ENCODE measurements around the gene MAST1.
"Not testable (repeated sequence)": the region's sequence is repeated elsewhere in the genome, so short reads cannot be mapped to it uniquely, and the experiment has no call there.

The MAST1 gene

DNA sequence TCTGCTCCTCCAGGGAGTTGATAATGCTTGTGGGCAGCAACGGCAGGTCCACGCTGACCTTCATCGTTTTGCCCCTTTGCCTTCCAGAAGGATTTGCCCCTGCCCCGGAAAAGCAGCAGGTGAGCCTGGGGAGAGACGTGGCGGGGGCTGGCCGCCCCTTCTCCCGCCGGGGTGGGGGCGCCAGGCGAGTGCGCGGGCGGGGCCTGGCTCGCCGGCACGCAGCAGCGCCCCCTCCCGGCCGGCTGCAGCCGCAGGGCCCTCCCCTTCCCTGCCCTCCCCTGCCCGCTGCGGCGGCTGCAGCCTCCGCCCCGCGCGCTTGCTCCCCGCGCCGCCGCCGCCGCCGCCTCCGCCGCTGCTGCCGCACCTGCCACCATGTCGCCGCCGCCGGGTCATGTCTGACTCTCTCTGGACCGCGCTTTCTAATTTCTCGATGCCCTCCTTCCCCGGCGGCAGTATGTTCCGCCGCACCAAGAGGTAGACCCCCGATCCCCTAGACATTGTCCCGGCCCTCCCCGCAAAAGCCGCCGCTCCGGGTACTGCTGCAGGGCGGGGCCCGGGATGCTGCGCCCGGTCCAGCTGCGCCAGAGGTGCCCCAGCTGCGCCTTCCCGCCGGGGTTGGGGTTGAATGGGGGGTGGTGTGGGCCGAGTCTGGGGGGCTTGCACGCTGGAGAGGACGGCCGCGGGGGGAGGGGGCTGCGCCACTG, at the start of gene MAST1:
Gene MAST1, plus strand, starts transcription at position 334 of the 704 bp plus-strand sequence. Its CDS starts 58 bp downstream, at position 392.
- peak; percentile 14 for DNase-seq

DNA sequence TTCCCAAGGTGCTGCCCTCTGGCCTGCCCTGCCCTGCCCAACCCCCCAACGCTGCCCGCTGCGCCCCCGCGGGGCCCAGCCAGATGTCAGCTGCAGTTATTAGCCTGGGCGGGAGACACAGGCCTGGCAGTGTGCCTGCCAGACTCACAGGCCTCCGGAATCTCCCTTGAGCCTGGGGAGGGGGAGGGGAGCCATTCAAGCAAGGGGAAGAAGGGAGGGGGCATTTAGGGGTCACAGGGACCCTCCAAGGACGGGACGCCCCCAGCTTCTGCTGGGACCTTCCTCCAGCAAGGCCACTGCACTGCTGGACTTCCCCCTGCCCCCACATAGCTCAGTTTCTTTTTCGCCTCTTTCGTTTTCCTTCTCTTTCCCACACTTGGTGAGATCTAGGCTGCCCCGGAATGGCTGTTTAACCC, 49.6 kb upstream of the MAST1 start:
- DNase-seq, result no peak

DNA sequence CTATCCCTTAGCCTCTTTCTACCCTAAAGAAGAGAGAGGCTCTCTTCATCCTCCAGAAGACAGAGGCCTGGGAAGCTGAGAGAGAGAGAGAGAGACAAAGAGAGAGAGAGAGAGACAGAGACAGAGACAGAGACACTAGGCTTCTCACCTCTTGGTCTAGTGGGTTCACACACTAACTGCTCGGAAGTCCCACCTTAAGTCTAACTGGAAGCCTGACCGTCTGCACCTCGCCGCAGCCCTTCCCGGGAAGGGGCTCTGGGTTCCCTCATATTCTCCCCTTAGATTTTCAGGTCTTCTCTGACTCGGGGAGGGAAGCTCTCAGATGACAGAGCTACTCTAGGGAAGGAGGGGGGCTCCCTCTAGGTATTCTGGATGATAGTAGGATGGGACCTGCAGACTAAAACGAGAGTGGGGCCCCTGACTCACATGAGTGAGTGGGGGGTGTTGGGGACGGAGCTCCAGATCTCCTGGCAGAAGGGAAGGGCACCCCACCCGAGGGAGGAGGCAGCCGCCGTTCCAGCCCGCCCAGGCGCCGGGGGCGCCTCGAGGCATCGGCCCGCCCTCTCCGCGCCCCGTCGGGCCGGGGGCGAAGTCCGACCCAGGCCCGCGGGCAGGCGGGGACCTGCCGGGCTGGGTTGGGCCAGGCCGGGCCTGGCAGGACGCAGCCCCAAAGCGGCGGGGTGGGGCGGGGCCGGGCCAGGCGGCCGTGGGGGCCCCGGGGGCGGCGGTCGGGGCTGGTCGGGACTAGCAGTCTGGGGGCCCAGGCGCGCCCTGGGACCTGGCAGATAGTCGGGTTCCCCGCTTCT, 49.0 kb upstream of the MAST1 start:
- no peak for DNase-seq

DNA sequence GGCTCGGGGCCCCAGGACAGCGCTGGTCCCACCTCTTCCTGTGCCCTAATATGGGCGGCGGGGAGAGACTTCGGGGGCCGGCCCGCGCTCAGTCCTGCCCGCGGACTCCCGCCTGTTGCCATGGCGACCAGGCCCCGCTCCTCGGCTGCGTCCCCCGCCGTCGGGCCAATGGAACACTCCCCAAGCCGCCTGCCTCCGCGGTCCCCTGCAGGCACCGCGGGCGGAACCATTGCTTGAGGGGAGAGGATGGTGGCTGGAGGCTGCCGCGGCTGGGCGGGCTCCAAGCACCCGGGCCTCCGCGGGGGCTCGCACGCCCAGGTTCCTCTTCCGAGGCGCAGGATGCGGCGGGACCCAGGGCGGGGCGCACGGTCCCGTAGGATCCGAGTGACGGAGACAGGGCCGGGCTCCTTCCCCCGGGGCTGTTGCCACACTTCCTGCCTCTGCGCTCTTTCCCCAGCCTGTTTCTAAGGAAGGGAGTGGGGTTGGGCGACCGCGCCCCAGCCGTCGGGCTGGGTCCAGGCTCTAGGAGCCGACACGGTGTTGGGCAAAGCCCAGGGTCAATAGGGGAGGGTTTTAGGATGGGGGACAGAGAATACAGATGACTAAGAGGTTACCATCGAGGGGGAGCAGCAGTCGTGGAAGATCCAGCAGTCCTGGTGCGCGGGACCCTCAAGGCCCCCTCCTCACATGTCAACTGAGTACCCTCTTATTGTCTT, 48.3 kb upstream of the MAST1 start:
- no peak for DNase-seq

DNA sequence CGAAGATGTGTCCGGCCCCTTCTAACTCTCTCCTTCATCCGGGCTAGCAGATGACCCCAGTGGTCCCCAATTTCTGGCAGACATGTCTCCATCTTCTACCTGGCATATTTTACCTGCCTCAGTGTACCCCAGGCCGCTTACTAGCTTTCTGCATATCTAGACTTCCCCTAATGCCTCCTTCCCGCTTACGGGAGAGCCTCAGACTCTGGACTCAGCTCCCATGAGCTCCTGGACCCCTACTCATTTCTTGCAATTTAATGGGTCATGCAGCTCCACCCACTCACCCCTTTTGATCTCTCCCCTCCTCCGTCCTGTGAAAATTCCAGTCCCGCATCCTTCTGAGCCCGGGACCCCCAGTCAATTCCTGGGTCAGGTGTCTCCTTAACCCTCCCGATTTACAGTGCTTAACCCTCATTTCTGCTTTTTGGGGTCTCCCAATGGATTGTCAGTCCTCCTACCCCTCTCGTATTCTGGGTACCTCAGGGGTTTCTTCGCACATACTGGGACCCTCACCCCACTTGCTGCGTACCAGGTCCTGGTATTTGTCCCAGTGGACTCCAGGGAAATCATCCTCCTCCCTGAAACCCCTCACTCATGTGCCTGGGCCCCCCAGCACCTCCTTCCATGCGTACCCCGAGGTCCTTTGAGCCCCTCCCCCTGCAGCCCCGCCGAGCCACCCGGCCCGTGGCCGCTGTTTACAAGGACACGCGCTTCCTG, 47.5 kb upstream of the MAST1 start:
- no peak for DNase-seq

DNA sequence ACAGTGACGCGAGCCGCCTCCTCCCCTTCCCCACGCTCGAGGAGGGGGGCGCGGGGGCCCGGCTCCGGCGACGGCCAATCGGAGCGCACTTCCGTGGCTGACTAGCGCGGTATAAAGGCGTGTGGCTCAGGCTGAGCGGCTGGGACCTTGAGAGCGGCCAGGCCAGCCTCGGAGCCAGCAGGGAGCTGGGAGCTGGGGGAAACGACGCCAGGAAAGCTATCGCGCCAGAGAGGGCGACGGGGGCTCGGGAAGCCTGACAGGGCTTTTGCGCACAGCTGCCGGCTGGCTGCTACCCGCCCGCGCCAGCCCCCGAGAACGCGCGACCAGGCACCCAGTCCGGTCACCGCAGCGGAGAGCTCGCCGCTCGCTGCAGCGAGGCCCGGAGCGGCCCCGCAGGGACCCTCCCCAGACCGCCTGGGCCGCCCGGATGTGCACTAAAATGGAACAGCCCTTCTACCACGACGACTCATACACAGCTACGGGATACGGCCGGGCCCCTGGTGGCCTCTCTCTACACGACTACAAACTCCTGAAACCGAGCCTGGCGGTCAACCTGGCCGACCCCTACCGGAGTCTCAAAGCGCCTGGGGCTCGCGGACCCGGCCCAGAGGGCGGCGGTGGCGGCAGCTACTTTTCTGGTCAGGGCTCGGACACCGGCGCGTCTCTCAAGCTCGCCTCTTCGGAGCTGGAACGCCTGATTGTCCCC, 46.8 kb upstream of the MAST1 start, which contains the start of gene JUNB:
Gene JUNB, plus strand, starts transcription at position 142 of the 706 bp plus-strand sequence. Its CDS starts 286 bp downstream, at position 428.
- peak; percentile 92 for DNase-seq

DNA sequence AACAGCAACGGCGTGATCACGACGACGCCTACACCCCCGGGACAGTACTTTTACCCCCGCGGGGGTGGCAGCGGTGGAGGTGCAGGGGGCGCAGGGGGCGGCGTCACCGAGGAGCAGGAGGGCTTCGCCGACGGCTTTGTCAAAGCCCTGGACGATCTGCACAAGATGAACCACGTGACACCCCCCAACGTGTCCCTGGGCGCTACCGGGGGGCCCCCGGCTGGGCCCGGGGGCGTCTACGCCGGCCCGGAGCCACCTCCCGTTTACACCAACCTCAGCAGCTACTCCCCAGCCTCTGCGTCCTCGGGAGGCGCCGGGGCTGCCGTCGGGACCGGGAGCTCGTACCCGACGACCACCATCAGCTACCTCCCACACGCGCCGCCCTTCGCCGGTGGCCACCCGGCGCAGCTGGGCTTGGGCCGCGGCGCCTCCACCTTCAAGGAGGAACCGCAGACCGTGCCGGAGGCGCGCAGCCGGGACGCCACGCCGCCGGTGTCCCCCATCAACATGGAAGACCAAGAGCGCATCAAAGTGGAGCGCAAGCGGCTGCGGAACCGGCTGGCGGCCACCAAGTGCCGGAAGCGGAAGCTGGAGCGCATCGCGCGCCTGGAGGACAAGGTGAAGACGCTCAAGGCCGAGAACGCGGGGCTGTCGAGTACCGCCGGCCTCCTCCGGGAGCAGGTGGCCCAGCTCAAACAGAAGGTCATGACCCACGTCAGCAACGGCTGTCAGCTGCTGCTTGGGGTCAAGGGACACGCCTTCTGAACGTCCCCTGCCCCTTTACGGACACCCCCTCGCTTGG, 46.1 kb upstream of the MAST1 start:
- peak; percentile 54 for DNase-seq

DNA sequence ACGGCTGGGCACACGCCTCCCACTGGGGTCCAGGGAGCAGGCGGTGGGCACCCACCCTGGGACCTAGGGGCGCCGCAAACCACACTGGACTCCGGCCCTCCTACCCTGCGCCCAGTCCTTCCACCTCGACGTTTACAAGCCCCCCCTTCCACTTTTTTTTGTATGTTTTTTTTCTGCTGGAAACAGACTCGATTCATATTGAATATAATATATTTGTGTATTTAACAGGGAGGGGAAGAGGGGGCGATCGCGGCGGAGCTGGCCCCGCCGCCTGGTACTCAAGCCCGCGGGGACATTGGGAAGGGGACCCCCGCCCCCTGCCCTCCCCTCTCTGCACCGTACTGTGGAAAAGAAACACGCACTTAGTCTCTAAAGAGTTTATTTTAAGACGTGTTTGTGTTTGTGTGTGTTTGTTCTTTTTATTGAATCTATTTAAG, 45.4 kb upstream of the MAST1 start:
- DNase-seq, result no peak

DNA sequence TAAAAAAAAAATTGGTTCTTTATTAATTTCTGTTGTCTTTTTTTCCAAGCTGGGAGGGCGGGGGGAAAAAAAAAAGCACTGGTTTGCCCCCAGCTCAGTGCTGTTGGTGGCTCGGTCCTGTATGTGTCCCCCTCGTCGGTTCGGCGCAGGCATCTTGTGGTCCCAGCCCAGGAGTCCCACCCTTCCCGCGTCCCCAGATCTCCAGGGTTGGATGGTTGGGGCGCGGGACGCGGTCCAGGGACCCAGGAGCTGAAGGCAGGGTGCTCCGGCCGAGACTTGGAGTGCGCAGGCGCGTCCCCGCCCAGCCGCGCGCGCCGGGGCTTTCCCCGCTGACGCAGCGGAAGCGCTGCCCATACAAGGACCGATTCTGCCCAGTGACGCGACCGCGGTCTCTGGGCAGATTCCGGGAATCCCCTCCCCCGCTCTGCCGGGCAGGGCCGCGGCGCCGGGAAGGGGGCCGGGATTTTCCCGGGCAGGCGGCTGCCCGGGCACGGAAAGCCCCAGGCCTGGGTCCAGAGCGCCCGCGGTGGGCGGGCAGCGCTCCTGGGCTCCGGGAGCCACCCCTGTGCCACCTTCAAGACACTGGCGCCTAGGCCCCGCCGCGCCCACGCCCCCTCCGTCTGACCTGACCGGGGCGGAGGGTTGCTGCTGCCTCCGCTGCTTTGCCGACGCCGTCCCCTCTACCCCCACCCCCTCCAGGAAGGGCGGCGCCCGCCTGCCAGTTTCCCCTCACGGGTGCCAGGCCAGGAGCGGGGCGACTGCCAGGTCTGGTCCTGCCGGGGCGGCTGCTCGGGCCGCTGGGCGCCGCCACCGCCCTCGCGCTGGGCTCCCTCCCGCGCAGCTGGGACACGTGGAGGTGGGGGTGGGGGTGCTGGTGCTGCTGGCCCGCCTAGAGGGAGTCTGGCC, 44.8 kb upstream of the MAST1 start:
- peak; percentile 86 for DNase-seq

DNA sequence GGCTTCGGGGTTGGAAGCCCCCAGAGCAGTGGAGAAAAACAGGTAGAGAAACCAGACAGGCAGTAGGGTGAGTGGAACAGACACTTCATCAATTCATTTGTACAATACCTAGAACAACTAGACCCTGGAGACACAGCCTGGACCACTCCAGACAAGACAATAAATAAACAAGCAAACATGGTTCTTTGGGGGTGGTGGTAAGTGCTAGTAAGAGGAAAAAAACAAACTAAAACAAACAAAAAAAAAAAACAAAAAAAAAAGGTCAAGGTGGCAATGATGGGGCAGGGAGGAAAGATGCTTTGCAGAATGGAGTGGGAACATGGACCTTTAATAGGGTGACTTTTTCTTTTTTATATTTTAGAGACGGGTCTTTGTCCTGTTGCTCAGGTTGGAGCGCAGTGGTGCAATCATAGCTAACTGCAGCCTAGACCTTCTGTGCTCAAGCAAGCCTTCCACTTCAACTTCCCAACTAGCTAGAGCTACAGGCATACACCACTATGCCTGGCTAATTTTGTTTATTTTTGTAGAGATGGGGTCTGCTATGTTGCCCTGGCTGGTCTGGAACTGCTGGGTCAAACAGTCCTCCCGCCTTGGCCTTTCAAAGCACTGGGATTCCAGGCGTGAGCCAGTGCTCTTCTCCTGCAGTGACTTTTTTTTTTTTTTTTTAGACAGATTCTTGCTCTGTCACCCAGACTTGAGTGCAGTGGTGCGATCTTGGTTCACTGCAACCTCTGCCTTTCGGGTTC, 43.9 kb upstream of the MAST1 start:
- no peak for DNase-seq

DNA sequence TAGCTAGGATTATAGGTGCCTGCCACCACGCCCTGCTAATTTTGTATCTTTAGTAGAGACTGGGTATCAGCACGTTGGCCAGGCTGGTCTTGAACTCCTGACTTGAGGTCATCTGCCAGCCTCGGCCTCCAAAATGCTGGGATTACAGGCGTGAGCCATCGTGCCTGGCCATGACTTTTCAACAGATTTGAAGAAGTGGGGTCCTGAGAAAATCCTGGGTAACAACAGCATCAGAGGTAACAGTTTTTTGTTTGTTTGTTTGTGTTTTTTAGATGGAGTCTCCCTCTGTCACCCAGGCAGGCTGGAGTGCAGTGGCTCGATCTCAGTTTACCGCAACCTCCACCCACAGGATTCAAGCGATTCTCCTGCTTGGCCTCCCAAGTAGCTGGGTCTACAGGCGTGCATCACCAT, 43.3 kb upstream of the MAST1 start:
- no peak for DNase-seq

DNA sequence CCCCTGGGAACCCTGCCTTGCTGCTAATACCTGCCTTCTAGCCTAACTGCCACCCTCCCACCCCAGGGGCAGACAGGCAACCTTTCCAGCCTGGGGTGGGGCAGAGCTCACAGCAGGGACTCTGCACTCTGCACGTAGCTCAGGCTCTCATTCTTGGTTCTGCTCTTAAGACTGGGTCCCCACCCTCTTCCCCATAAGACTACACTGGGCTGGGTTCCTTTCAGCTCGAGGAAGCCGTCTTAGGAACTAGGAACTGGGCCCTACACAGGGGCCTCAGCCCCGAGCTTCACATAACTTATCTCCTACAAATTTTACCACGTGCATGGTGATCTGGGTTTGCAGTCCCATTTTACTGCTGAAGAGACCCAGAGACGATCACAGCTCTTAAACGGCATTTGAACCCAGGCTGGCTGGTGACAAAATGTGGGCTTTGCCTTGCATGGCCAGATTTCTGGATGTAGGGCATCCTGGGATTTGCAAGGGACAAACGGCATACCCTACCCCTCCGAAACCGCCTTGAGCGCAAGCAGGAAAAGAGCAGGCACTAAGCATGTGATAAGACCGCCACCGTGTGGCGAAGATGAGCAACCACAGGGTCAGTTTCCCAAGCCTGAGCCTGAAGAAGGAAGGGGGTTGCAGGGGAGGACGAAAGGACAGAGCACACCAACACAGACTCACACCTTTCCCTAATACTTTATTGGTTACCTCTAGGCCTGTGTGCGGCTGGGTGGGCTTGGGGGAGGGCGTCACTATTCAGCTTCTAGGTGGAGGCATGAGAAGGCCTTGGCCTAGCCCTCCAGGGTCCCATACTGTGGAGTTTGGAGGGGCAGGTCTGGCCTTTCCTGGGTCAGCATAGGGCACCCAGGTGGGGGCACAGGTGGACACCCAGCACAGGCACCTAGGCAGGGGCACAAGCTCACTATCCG, 41.9 kb upstream of the MAST1 start:
- DNase-seq, result peak; percentile 62

DNA sequence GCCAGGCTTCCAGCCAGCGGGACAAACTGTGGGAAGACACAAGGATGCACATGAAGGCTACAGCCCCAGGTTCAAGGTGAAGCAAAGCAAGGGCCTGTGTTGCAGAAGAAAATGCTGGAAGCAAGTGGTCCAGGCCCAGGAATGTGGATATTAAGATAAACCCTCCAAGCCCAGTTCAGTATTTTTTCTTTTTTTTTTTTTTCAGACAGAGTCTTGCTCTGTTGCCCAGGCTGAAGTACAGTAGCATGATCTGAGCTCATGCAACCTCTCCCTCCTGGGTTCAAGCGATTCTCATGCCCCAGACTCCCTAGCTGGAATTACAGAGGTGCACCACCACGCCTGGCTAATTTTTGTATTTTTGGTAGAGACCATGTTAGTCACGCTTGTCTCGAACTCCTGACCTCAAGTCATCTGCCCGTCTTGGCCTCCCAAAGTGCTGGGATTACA, 41.2 kb upstream of the MAST1 start:
- DNase-seq, result no peak

DNA sequence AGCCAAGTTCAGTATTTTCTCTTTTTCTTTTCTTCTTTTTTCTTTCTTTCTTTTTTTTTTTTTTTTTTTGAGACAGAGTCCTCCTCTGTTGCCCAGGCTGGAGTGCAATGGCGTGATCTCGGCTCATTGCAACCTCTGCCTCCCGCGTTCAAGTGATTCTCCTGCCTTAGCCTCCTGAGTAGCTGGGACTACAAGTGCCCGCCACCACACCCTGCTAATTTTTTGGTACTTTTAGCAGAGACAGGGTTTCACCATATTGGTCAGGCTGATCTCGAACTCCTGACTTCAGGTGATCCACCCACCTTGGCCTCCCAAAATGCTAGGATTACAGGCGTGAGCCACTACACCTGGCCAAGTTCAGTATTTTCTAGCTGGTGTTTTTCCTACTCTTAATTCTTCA, 40.7 kb upstream of the MAST1 start:
- not testable (repeated sequence) for DNase-seq

DNA sequence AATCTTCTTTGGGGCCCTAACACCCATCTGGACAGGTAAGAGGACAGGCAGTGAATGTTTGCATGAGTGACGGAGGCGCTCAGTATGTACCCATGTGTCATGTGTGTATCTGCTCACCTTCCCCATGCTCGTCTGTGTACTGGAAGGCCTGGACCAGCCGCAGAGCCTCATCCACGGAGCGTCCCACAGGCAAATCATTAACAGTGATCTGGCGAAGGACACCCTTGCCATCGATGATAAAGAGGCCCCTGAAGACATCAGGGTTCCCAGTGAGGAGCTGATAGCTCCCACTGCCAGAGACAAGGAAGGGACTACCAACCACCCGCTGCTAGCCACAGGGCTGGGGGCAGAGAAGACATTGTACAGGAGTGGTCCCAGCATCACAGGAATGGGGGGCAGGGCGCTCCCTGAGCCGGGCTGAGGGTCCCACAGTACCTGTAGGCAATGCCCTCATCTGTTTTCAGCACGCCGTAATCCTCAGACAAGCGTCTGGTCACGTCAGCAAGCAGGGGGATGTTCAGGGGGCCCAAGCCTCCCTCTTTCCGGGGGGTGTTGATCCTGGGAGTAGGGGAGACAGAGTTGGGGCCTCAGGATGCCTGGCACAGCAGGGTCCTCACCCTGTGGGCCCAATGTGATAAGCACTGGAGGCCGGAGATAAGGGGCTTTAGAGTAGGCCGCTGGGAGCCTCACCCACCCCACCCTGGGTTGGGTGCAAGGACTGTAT, 38.4 kb upstream of the MAST1 start:
- no peak for DNase-seq

DNA sequence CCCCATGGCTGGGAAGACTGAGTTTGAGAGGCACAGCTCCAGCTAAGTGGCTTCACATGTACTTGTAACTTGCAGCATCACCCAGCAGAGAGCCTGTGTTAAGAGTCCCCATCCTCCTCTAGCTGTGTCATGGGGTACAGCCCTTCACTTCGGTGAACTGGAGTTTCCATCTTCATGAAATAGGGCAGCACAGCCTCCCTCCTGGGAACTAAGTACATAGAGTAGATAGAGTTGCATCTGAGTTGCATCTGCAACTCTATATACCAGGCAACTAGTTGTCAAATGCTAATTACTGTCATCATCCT, 37.9 kb upstream of the MAST1 start:
- no peak for DNase-seq

DNA sequence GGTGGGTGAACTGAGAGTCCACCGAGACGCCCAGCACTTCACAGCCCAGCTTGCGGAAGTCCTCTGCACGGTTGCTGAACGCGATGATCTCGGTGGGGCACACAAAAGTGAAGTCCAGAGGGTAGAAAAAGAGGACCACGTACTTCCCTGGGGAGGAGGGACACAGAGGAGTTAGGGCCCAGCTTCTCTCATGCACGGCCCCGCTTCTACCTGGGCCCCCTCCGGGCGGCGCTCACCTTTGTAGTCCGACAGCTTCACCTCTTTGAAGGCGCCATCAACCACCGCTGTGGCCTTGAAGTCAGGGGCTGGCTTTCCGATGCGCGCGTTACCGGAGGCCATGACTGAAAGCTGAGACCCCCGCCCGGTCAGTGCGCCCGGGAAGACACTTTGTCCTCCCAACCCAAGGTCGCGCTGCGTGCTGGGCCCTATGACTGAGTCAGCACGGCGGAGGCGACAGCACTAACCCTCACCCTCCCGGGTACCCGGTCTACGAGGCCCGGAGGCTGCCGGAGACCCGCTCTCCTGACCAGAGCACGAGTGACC, 37.3 kb upstream of the MAST1 start:
- no peak for DNase-seq

All from NCI-H446 treated with DMSO at 0.1 percent for 48 hours (cell line).